GM19455 (cell line): ENCODE data around the gene TEF.
A peak's percentile ranks its signal among the peaks of the same experiment; 100 is the strongest.

Experiments used
- ATAC-seq: cut with Tn5 transposase; IDR thresholded peaks from one replicate; pipeline ENCODE4 v1.9.1; 2021; ENCODE audit not compliant: unreplicated experiment

TEF gene, protein sequence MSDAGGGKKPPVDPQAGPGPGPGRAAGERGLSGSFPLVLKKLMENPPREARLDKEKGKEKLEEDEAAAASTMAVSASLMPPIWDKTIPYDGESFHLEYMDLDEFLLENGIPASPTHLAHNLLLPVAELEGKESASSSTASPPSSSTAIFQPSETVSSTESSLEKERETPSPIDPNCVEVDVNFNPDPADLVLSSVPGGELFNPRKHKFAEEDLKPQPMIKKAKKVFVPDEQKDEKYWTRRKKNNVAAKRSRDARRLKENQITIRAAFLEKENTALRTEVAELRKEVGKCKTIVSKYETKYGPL

DNA sequence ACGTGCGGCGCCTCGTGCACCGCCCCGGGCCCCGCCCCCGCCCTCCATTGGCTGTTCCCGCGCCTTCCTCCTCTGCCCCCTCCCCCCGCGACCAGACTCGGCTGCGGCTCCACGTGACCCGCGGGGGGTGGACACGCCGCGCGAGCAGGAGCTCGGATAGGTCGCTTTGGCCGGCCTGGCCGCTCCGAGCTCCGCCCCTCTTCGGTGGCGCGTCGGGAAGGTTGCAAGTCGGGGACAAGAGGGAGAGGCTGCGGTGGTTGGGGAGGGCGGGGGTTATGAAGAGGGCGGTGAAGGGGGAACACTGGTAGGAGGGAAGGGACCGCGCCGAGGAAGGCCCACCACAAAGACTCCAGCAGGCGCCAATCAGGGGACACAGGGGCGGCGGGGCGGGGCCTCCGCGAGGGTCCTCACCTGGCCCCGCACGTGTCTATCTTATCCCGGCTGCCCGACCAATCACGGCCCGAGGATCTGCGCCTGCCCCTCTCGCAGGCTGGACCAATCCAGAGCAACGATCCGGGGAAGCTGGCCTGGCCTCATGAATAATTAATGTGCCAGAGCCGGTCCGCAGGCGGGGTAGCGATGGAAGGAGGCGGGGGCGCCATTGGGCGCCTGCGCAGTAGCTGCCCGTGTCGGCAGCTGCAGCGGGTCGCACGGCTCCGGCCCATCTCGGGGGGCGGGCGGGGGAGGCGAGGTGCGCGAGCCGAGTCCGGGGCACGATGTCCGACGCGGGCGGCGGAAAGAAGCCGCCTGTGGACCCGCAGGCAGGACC lies at the start of gene TEF:
TEF (plus strand) TSS at position 614 of the 769 bp plus-strand sequence; CDS start at position 717, 103 bp downstream.
- peak; percentile 81 for ATAC-seq

GRCh38 chr22:41332217-41332939 lies 49.4 kb upstream of the TEF start:
- ATAC-seq: no peak

- ATAC-seq: no peak
These were observed 47.9 kb upstream of the TEF start for GRCh38 chr22:41333806-41334205.

DNA sequence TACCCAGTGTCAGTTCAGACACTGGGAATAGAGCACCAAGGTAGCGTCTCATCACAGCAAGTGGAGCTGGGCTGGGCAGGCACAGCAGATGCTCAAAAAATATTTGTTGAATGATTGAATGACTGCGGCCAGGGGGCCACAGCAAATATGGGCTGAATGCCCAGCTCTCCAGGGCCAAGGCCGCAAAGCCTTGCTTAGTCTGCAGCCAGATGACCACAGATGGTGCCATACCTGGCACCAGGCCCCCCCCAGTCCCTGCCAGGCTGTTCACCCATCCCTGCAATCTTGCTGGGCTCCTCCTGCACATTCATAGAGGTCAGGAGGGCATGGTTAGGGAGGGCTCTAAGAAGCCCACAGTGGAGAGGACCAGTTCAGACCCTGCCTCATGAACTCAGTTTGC lies 47.5 kb upstream of the TEF start:
- no peak for ATAC-seq

DNA sequence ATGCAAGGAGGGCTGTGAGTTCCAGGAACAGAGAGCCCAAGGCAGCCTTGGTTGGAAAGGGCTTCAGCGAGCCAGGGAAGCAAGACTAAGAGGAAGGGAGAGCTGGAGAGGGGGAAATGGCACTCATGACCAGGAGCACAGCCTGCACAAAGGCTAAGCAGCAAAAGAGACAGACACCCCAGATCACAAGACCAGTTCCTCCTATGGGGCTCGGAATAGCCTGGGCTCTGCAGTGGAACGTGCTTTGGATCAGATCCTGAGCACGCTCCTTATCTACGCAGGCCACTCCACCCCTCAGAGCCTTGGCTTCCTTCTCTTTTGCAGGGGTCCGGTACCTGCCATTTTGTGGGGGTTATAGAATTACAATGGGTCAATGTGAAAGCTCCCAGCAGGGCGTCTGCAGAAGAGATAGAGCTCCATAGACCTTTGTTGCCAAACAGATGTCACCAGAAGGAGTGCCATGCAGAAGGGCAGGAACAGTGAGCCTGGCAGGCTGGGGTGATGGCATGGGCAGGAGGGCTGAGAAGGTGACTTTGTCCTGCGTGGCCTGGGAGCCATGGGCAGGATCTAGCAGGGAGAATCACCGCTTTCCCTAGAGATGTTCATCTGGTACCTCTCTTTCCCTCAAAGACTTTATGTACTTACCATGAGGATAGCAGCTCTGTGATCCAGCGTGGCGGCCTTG lies 46.6 kb upstream of the TEF start:
- ATAC-seq: no peak

DNA sequence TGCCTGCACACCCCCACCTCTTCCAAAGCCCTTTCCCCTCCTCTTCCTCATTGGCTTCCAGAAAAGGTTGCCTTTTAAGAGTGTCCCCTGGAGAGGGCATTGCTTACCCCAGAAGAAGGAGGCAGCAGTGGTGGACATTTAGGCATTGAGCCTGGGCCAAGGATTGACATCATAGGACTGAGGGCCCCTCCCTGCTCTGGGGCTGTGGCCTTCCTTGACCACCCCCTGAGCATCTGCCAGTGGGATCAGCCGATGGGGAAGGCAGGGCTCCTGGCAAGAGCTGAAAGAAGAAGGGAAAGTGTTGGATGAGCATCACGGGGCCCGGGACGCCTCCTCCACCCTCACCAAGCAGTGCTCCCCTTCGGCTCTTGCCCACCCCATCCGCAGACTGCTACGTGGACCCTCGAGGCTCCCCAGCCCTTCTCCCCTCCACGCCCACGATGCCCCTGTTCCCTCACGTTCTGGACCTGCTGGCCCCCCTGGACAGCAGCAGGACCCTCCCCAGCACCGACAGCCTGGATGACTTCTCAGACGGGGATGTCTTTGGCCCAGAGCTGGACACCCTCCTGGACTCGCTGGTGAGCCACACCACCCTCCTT lies 43.0 kb upstream of the TEF start:
- ATAC-seq: no peak

- ATAC-seq: no peak
These were observed 41.9 kb upstream of the TEF start for GRCh38 chr22:41339823-41340222.

DNA sequence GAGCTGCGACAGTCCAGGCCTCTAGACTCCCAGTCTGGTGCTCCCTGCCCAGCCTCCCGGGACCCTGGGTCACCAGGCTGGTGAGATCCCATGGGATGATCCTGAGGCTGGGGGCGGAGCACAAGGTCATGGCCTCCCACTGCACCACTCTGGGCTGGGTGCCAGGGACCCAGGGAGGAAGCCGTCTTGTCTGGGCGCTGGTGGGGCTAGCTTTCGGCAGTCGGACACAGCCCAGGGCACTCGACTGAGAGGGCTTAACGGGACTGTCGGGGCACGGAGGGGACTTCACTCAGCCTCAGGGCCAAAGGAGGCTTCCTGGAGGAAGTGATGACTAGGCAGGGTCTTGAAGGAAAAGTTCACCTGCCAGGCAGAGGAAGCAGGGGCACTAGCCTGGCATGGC lies 41.4 kb upstream of the TEF start:
- no peak for ATAC-seq

- no peak for ATAC-seq
These were observed 40.7 kb upstream of the TEF start for GRCh38 chr22:41341012-41341411.

DNA sequence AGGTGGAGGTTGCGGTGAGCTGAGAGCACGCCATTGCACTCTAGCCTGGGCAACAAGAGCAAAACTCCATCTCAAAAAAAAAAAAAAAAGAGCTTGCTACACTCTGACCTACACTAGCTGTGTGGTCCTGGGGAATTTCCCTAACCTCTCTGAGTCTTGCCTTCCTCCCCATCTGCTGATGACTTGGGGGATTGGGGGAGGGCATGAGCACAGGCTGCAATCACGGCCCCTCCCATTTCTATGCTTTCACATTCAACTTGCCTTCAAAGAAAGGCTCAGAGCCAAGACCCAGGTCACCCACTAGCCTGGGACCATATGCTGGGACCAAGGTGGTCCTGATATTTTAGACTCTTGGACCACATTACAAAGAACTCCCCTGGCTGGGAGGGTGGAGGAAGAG lies 39.8 kb upstream of the TEF start:
- ATAC-seq: no peak

DNA sequence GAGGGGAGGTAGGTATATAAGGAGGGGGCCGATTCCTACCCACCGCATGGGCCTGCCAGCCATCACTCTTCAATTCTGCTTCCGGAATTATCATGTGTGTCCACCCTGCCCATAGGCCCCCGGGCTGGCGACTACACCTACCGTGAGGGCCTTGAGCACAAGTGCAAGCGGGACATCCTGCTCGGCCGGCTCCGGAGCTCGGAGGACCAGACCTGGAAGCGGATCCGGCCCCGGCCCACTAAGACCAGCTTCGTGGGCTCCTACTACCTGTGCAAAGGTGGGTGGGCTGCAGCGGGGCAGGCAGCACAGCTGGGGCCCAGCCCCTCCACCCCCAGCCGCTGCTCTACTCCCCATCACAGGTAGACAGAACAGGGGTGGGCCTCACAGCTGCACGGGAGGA lies 38.4 kb upstream of the TEF start:
- no peak for ATAC-seq

DNA sequence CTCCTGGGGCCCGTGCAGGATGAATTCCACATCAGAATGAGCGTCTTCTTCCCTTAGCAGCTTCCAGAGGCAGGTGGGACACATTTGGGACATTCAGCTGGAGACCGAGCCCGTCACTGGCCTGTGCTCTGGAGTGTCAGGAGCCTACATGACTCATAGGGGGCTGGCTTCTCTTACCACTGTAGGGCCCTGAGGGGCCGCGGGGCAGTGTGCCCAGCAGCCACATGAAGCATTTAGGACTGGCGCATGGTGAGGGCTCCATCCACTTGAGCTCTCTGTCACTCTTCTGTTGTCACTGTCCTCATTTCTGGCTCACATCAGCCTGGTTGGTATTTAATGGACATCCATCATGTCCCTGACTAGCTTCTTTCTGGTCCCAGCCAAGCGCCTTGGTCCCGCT lies 38.0 kb upstream of the TEF start:
- no peak for ATAC-seq

GRCh38 chr22:41344189-41344788 lies 37.5 kb upstream of the TEF start:
- ATAC-seq: no peak

GRCh38 chr22:41345807-41346335 lies 35.9 kb upstream of the TEF start:
- ATAC-seq: no peak

- no peak for ATAC-seq
These were observed 34.5 kb upstream of the TEF start for GRCh38 chr22:41347066-41347859.

GRCh38 chr22:41348964-41349484 lies 32.7 kb upstream of the TEF start:
- ATAC-seq: no peak

GRCh38 chr22:41350087-41350486 lies 31.7 kb upstream of the TEF start:
- ATAC-seq: no peak

- no peak for ATAC-seq
These were observed 30.7 kb upstream of the TEF start for GRCh38 chr22:41351011-41351410.

- ATAC-seq: no peak
These were observed 29.7 kb upstream of the TEF start for GRCh38 chr22:41352058-41352457.
